ENCODE data around the gene WDR44.
"Not testable (repeated sequence)": the region's sequence is repeated elsewhere in the genome, so short reads cannot be mapped to it uniquely, and the experiment has no call there.

The WDR44 gene

GRCh38 chrX:118345464-118346257 lies at the start of gene WDR44:
Gene WDR44 (plus strand): TSS chrX:118346106. CDS start chrX:118346504, 398 bp downstream.
- peak; percentile 88 for DNase-seq

GRCh38 chrX:118305827-118306226 lies 40.1 kb upstream of the WDR44 start:
- DNase-seq, result not testable (repeated sequence)

GRCh38 chrX:118315529-118315928 lies 30.4 kb upstream of the WDR44 start:
- DNase-seq, result no peak

- DNase-seq, result no peak
Measured at GRCh38 chrX:118324588-118324987, 21.3 kb upstream of the WDR44 start.

GRCh38 chrX:118325453-118325852 lies 20.5 kb upstream of the WDR44 start:
- DNase-seq, result no peak

GRCh38 chrX:118329175-118329574 lies 16.7 kb upstream of the WDR44 start:
- no peak for DNase-seq

GRCh38 chrX:118337687-118338086 lies 8.2 kb upstream of the WDR44 start:
- DNase-seq, result no peak

- DNase-seq, result no peak
Measured at GRCh38 chrX:118338930-118339329, 7.0 kb upstream of the WDR44 start.

GRCh38 chrX:118345045-118345463 lies 852 bp upstream of the WDR44 start:
- no peak for DNase-seq

- DNase-seq, result peak; percentile 35
Measured at GRCh38 chrX:118346258-118347094, 570 bp downstream of the WDR44 start.

- DNase-seq, result no peak
Measured at GRCh38 chrX:118347131-118347530, 1.2 kb downstream of the WDR44 start.

- no peak for DNase-seq
Measured at GRCh38 chrX:118347736-118348135, 1.8 kb downstream of the WDR44 start.

GRCh38 chrX:118348186-118348810 lies 2.4 kb downstream of the WDR44 start:
- no peak for DNase-seq

- no peak for DNase-seq
Measured at GRCh38 chrX:118349188-118349587, 3.3 kb downstream of the WDR44 start.

- no peak for DNase-seq
Measured at GRCh38 chrX:118350221-118350620, 4.3 kb downstream of the WDR44 start.

GRCh38 chrX:118350706-118351105 lies 4.8 kb downstream of the WDR44 start:
- no peak for DNase-seq

GRCh38 chrX:118352566-118352965 lies 6.7 kb downstream of the WDR44 start:
- DNase-seq, result no peak

- no peak for DNase-seq
Measured at GRCh38 chrX:118353081-118353850, 7.4 kb downstream of the WDR44 start.

GRCh38 chrX:118355225-118355920 lies 9.5 kb downstream of the WDR44 start:
- DNase-seq, result no peak

- DNase-seq, result no peak
Measured at GRCh38 chrX:118356154-118356701, 10.3 kb downstream of the WDR44 start.

GRCh38 chrX:118360429-118361125 lies 14.7 kb downstream of the WDR44 start:
- DNase-seq, result no peak

Data from activated gamma-delta T cell treated with Interleukin-2 at 50 U/mL for 16 hours (primary cell).